Activated naive CD8-positive, alpha-beta T cell (primary cell): ENCODE measurements around the gene OR2T6.
A peak's percentile ranks its signal among the peaks of the same experiment; 100 is the strongest.

Experiments
- H3K27ac Mint-ChIP-seq: one replicate; pipeline ENCODE4 v1.8.0; 2021; ENCODE audit warnings: mixed read lengths
- H3K27me3 Mint-ChIP-seq: one replicate; pipeline ENCODE4 v1.8.0; 2021; ENCODE audit warnings: mixed read lengths
- H3K36me3 Mint-ChIP-seq: one replicate; pipeline ENCODE4 v1.8.0; 2021; ENCODE audit warnings: mixed read lengths
- H3K4me1 Mint-ChIP-seq: one replicate; pipeline ENCODE4 v1.8.0; 2021; ENCODE audit warnings: low read depth, mixed read lengths
- H3K4me3 Mint-ChIP-seq: one replicate; pipeline ENCODE4 v1.8.0; 2021; ENCODE audit warnings: mild to moderate bottlenecking, mixed read lengths
- H3K9me3 Mint-ChIP-seq: one replicate; pipeline ENCODE4 v1.8.0; 2021; ENCODE audit warnings: low read depth, mixed read lengths

OR2T6 gene, protein sequence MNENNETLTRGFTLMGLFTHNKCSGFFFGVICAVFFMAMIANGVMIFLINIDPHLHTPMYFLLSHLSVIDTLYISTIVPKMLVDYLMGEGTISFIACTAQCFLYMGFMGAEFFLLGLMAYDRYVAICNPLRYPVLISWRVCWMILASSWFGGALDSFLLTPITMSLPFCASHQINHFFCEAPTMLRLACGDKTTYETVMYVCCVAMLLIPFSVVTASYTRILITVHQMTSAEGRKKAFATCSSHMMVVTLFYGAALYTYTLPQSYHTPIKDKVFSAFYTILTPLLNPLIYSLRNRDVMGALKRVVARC

DNA sequence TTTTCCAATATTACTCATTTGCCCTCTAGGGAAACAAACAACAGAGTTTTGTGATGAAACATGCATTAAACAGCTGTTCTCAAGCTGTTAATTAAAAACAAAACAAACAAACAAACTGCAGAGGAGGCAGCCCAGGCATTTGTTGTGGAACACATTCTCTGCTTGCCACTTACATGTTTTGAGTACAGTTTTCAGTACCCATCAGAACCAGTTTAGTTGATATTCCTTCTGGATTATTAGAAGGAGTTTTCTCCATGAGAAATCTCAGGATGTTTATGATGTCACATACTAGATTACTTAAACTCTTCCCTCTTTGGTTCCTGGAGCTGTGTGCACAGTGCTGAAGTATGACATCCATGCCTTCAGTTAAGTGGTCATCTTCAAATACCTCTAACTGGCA is at the start of gene OR2T6:
Gene OR2T6, plus strand, starts transcription at position 301 of the 400 bp plus-strand sequence. CDS start 11,863 bp downstream, outside the sequence.
- H3K4me1 Mint-ChIP-seq, result peaks cover 12% of the 10 kb centered on the region
- peaks cover 3% of the 10 kb centered on the region for H3K27me3 Mint-ChIP-seq
- H3K36me3 Mint-ChIP-seq, result peaks cover 2% of the 10 kb centered on the region
- no peak within 1 kb of the TSS for H3K4me3 Mint-ChIP-seq
- H3K9me3 Mint-ChIP-seq, result no peaks in the 10 kb centered on the region
- no peak within 1 kb of the TSS for H3K27ac Mint-ChIP-seq

DNA sequence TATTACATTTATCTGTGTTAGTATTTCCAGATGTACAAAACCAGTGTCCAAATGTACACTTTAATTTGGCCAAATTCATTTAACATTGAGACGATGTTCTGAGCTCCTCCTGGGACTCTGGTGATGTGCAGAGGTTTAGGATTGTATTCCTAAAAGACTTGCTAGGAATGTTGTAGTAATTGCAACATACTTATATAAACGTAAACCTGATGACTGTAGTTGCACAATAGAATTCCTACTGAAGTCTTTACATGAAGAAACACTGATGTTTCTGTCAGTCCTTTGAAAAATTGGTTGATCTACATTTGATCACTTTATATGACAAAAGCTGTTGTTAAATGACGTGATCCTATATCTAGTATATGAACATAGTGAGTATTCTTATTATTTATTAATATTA is 32.1 kb upstream of the OR2T6 start:
- Mint-ChIP-seq H3K27me3 (peaks cover 6% of the 10 kb centered on the region), H3K4me1 (no peaks in the 10 kb centered on the region), H3K4me3 (no peak overlapping the region), H3K36me3 (no peaks in the 10 kb centered on the region), H3K9me3 (no peaks in the 10 kb centered on the region), H3K27ac (no peak overlapping the region)

DNA sequence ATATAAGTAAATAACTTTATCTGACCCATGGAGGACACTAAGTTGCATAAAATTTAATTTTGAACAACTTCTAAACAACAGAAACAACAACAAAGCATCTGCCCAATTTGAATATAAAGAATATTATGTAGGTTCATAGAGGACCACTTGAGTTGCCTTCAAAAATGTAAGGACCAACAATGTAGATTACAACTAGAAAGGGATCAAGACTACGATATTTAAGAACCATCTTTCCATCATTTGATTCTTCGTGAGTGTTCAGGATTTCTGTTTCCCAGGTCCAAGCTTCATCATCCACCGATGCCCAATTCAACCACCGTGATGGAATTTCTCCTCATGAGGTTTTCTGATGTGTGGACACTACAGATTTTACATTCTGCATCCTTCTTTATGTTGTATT is 27.1 kb upstream of the OR2T6 start, which contains the start of gene OR14C36:
Gene OR14C36, plus strand, starts transcription at position 301 of the 400 bp plus-strand sequence. Its CDS starts 0 bp downstream, at position 301.
- no peak within 1 kb of the TSS for H3K27ac Mint-ChIP-seq
- H3K27me3 Mint-ChIP-seq, result peaks cover 17% of the 10 kb centered on the region

DNA sequence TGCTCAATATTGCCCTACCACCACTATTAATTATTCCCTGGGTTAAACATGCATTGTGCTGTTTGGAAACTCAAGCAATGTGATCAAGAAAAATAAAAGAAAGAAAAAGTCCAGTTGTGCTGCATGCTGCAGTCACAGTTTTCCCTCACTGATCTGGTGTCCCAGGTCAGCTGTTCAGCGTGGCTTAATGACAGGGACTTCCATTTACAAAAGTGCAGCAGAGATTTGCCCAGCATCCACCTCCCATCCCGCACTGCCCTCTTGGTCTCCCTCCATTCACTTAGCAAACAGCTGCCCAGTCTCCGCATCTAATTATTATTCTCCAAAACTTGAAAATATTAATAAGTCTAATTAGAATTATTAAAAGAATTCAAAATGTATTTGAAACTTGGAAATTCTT is 16.1 kb upstream of the OR2T6 start:
- no peaks in the 10 kb centered on the region for H3K36me3 Mint-ChIP-seq
- no peak overlapping the region for H3K27ac Mint-ChIP-seq
- no peaks in the 10 kb centered on the region for H3K4me1 Mint-ChIP-seq
- no peaks in the 10 kb centered on the region for H3K9me3 Mint-ChIP-seq
- peaks cover 6% of the 10 kb centered on the region for H3K27me3 Mint-ChIP-seq
- H3K4me3 Mint-ChIP-seq, result no peak overlapping the region

More for the DNA sequence above, 27.1 kb upstream of the OR2T6 start, which contains the start of gene OR14C36:
- no peak within 1 kb of the TSS for H3K4me3 Mint-ChIP-seq
- H3K4me1 Mint-ChIP-seq, result no peaks in the 10 kb centered on the region
- no peaks in the 10 kb centered on the region for H3K36me3 Mint-ChIP-seq
- no peaks in the 10 kb centered on the region for H3K9me3 Mint-ChIP-seq

DNA sequence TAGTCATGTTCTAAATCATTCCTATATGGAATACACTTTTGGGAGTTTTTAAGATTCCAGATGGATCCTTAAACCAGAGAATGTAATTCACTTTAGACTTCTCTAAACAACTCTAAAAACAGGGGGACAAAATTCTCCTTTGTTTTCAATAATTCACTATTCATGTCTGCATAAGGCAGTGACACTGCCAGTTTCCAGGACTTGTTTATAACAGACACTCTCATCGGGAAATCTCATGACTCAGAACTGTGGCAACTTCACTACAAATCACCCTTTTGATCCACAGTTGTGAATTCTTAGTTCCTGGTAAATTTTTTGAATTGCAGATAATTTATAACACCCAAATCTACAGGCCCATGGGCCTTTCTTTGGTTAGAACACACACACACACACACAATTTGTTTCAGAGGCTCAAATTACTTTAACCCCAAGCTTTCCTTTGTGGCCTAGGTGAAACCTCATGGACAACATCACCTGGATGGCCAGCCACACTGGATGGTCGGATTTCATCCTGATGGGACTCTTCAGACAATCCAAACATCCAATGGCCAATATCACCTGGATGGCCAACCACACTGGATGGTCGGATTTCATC is 14.3 kb upstream of the OR2T6 start, which contains the start of gene OR2T4:
Gene OR2T4, plus strand, starts transcription at position 545 of the 595 bp plus-strand sequence. Its CDS starts 0 bp downstream, at position 545.
- Mint-ChIP-seq H3K4me1 (no peaks in the 10 kb centered on the region), H3K4me3 (no peak within 1 kb of the TSS), H3K36me3 (no peaks in the 10 kb centered on the region), H3K27me3 (peaks cover 6% of the 10 kb centered on the region), H3K9me3 (no peaks in the 10 kb centered on the region), H3K27ac (no peak within 1 kb of the TSS)

DNA sequence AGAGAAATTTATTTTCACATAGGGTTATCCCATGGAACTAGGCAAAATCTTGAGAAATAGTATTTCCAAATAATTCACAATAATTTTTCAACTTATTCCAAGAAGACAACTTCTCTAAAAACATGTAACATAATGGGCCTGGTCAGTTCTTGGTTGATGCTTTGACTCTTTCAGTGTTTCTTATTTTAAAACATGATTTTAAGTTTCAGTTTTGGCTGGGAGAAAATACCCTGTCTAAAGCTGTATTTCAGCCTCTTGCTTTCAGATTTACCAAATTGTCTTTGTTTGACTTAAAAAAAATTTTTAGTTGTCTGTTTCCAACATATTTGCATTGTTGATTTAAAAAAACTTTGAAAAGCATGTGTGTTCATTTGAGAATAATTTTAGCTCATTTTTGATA is 8.9 kb upstream of the OR2T6 start:
- no peaks in the 10 kb centered on the region for H3K4me1 Mint-ChIP-seq
- no peak overlapping the region for H3K27ac Mint-ChIP-seq
- H3K9me3 Mint-ChIP-seq, result no peaks in the 10 kb centered on the region
- no peaks in the 10 kb centered on the region for H3K36me3 Mint-ChIP-seq
- peaks cover 8% of the 10 kb centered on the region for H3K27me3 Mint-ChIP-seq
- H3K4me3 Mint-ChIP-seq, result no peak overlapping the region

DNA sequence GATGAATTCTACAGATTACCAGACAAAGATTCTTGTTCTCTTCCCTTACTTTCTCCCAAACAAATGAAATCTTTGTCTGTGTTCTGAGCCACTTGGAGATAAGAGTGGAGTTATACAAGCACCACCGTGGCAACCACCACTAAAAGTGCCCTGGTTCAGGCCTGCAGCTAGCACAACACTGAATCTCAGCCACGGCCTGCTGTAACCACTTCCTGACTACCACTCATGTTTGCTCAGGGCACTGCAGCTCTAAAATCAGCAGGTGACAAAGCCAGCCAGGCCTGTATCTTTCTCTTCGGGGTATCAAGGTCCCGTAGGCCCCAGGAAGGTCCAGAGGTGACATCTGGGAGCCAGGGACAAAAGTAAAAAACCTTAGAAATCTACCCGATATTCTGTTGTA is 3.2 kb upstream of the OR2T6 start:
- Mint-ChIP-seq H3K4me1 (peaks cover 12% of the 10 kb centered on the region), H3K9me3 (no peaks in the 10 kb centered on the region), H3K27ac (peak overlapping the region; percentile 11), H3K36me3 (peaks cover 2% of the 10 kb centered on the region), H3K27me3 (peaks cover 1% of the 10 kb centered on the region), H3K4me3 (no peak overlapping the region)

DNA sequence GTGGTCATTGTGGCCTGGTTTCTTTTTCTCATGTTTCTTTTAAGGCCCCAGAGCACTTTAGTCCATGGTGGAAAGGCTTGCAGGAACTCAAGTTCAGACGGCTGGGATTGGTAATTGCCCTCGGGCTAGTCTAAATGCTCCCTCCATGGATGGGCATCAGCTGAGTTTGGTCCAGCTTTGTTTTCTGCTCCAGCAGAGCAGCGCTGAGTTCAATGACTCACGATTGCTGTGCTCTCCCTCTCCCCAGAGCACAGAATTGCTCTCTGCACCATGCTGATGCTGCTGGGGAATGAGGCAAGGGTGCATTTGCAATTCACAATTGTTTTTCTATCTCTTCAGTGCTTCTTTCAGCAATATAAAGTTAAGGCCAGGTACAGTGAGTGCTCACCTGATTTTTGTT is 1.8 kb upstream of the OR2T6 start:
- no peak overlapping the region for H3K27ac Mint-ChIP-seq
- peaks cover 1% of the 10 kb centered on the region for H3K27me3 Mint-ChIP-seq
- peaks cover 2% of the 10 kb centered on the region for H3K36me3 Mint-ChIP-seq
- H3K4me1 Mint-ChIP-seq, result peaks cover 12% of the 10 kb centered on the region
- no peak overlapping the region for H3K4me3 Mint-ChIP-seq
- no peaks in the 10 kb centered on the region for H3K9me3 Mint-ChIP-seq

DNA sequence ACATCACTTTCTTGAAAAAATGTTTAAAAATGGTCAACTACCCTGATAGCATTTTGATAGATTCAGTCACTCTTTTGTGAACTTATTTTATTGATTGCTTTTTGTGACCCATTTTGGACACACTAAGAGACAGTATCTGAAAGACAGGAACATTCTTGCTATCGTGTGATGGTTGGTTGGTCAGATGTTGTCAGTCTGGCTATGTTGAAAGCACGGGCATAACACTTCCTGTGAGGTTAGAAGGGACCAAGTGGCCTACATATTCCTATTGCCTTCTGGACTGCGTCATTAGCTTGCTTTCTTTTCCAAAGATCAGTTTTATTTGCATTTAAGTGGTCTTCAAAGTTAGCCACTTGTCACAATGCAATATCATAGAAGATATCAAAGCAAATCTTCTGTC is 1.4 kb downstream of the OR2T6 start:
- H3K4me1 Mint-ChIP-seq, result peaks cover 10% of the 10 kb centered on the region
- no peaks in the 10 kb centered on the region for H3K9me3 Mint-ChIP-seq

DNA sequence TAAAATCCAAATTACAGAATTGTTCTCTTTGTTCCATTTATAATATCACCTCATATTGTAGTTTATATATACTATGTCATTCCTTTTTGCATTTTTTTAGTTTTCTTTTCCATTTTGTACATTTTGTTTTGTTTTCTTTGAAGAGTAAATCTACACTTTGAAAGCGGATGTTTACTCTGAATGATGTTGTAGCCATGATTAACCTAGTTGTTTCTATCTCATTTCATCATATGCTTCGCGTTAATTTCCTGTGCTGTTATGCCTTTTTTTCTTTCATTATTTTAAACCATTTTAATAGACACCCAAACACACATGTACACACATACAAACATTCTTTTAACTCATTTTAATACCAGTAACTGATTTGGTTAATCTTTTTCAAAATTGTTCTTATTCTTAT is 5.3 kb downstream of the OR2T6 start:
- Mint-ChIP-seq H3K27ac (no peak overlapping the region), H3K4me3 (no peak overlapping the region), H3K9me3 (no peaks in the 10 kb centered on the region), H3K4me1 (no peaks in the 10 kb centered on the region), H3K36me3 (no peaks in the 10 kb centered on the region), H3K27me3 (peaks cover 3% of the 10 kb centered on the region)

More for the DNA sequence above, 1.4 kb downstream of the OR2T6 start:
- Mint-ChIP-seq H3K27me3 (peaks cover 3% of the 10 kb centered on the region), H3K27ac (no peak overlapping the region), H3K36me3 (peaks cover 1% of the 10 kb centered on the region), H3K4me3 (no peak overlapping the region)

DNA sequence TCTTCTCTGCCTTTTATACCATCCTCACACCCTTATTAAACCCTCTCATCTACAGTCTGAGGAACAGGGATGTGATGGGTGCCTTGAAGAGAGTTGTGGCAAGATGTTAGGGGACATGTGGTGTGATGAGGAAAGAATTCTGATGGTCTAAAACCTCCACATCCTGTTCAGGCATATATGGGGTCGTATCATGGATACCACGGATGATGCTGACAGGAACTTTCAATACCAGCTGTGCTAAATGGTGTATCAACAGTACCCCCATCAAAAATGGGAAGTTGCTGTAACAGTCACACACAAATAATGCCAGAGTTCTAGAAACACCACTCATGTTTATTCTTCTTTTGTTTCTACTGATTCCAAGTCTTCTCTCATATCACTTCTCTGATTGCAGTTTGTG is 12.9 kb downstream of the OR2T6 start:
- no peak overlapping the region for H3K4me3 Mint-ChIP-seq
- H3K36me3 Mint-ChIP-seq, result no peaks in the 10 kb centered on the region
- peaks cover 7% of the 10 kb centered on the region for H3K27me3 Mint-ChIP-seq
- no peaks in the 10 kb centered on the region for H3K9me3 Mint-ChIP-seq
- no peaks in the 10 kb centered on the region for H3K4me1 Mint-ChIP-seq
- no peak overlapping the region for H3K27ac Mint-ChIP-seq

DNA sequence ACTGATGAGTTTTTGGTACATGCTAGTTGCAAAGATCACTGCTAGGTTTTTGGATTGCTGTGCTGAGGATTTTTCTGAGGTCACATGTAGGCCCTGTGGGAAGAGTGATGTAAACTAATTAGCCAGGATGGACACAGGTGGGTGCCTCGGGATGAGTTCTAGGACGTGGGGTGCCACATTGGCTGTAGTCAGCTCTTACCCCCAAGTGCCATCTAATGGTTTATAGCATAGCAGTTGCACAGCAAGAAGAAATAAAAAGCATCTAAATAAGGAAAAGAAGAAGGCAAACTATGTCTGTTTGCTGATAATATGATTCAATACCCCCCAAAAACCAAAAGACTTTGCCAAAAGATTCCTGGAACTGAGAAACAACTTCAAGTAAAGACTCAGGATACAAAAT is 17.5 kb downstream of the OR2T6 start:
- H3K36me3 Mint-ChIP-seq, result no peaks in the 10 kb centered on the region
- H3K9me3 Mint-ChIP-seq, result peaks cover 4% of the 10 kb centered on the region
- H3K4me1 Mint-ChIP-seq, result no peaks in the 10 kb centered on the region
- H3K4me3 Mint-ChIP-seq, result no peak overlapping the region
- H3K27me3 Mint-ChIP-seq, result peaks cover 15% of the 10 kb centered on the region
- H3K27ac Mint-ChIP-seq, result no peak overlapping the region

DNA sequence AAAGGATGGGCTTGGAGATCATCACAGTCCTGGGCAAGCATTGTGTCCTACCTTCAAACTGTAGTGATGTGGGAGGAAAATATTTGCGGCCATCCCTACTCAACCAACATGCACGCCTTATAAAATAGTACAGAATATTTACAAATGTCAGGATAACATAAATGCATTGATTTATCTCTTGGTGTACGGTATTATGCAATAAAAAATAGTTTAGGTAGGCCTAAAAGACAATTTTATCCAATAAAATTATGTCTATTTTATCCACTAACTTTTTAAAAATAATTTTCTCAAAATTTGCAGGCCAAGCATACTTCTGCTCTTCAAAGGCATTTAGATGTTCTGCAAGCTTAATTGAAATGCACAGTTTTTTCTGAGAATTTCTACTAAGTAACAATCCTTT is 27.2 kb downstream of the OR2T6 start, which contains the start of gene OR2T1:
Gene OR2T1, plus strand, starts transcription at position 301 of the 400 bp plus-strand sequence. CDS start 3,100 bp downstream, outside the sequence.
- Mint-ChIP-seq H3K4me1 (peaks cover 8% of the 10 kb centered on the region), H3K27me3 (no peaks in the 10 kb centered on the region), H3K9me3 (no peaks in the 10 kb centered on the region), H3K36me3 (no peaks in the 10 kb centered on the region), H3K4me3 (no peak within 1 kb of the TSS), H3K27ac (no peak within 1 kb of the TSS)

DNA sequence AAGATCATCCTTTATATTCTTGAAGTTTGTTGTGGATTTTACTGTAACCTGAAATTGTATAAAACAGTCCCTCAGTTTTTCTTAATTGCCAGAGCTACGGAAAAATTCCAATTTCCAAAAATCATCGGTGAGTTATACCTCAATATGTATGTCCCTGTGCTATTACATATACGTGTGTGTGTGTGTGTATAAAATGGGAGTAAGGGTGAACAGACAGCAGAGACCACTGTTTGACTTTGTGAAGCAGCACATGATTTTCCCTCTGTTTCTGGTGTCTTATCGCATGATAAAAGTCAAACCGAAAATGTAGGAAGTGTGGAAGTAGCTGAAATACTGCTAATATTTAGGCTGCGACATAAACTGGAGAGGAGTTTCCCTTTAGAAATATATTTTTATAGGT is 28.5 kb downstream of the OR2T6 start:
- Mint-ChIP-seq H3K36me3 (no peaks in the 10 kb centered on the region), H3K27me3 (no peaks in the 10 kb centered on the region), H3K9me3 (peaks cover under 1% of the 10 kb centered on the region), H3K4me3 (no peak overlapping the region), H3K27ac (no peak overlapping the region), H3K4me1 (peaks cover 8% of the 10 kb centered on the region)
